GM19023 (cell line): ENCODE results near the gene PDXK.
A peak's percentile ranks its signal among the peaks of the same experiment; 100 is the strongest.

ENCODE experiments used
- ATAC-seq: cut with Tn5 transposase; IDR thresholded peaks from one replicate; pipeline ENCODE4 v1.9.1; 2021; ENCODE audit warnings: mild to moderate bottlenecking, moderate library complexity; ENCODE audit not compliant: unreplicated experiment

The PDXK gene

DNA sequence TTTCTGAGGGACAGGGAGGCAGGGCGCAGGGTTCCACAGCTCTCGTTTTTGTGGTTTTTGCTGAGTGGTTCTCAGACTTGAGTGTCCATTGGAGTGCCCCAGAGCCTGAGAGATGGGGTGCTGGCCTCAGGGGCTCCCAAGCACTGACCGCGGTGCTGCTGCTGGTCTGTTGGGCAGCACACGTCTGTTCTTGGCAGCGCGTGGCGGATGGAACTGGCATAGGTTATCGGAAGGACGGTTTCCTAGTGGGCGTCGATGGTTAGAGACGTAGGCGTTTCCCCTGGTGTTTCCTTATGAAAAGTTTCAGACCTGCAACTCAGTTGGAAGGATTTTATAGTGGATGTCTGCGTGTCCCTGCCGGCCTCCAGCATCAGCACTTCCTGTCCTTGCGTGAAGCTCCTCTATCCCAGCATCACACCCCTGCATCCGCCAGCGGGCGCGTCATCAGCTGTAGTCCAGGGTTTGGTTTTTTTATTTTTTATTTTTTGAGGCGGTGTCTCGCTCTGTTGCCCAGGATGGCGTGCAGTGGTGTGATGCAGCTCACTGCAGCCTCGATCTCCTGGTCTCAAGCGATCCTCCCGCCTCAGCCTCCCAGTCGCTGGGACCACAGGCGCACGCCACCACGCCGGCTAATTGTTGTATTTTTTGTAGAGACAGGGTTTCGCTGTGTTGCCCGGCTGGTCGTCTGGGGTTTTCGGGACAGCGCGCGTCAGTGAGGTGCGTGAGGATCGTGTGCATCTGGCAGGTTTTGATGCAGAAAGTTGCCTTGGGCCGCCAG is 82.3 kb downstream of the PDXK start:
- ATAC-seq = no peak

DNA sequence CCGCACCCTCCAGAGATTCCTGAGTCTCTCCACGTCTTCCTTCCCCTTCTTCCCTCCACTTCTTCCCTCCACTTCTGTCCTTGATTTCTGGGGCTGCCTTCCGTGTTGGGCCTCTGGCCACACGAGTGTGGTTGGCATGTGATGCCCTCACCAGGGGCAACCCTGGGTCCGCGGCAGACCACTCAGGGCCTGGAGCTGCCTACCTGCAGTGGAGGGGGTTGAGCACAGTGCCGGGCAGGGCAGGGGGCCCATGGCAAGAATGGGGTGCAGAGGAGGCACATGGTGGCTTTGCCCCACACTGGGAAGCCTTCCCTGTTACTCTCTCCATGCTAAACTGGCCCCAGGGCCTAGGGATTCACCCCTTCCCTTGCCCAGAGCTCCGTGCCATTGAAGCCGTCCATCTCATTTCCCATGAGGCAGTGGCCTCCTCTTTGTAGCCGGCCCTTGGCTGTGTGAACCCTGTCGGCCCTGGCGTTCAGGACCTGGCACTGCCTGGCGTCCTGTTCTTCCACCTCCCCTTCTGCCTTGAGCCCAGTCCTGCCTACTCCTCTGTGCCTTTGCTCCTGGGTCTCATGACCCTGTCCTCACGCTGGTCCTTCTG is 83.9 kb downstream of the PDXK start:
- no peak for ATAC-seq

DNA sequence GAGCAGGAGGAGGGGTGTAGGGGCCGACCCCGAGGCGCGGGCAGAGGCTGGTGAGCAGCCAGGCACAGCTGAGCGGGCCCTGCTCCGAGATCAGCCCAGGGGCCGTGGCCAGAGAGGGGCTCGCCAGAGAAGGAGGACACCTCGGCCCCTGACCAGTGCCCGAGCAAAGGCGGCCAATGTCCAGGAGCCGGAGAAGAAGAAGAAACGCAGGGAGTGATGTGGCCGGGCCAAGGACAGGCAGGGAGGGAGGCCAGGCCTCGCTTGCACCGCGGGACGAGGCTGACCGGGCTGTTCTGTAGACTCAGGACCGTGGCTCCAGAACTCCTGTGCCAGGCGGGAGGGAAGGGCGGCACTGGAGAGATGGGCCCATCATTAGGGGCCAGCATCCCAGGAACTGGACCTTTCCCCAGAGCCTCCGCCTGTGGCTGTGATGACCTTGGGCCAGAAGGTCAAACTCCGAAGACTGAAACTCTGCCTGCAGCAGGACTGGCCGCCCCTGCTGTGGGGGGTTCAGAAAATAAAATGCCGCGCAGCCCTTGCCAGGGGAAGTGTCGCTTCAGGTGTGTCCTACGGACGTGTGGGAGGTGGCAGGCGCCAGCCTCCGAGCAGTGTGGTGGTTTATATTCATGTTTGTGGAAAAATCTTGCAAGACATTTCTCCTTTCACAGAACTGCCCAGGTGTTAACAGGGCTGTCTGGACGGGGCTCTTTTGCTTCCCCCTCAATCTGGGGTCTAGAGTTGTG is 84.8 kb downstream of the PDXK start:
- no peak for ATAC-seq

DNA sequence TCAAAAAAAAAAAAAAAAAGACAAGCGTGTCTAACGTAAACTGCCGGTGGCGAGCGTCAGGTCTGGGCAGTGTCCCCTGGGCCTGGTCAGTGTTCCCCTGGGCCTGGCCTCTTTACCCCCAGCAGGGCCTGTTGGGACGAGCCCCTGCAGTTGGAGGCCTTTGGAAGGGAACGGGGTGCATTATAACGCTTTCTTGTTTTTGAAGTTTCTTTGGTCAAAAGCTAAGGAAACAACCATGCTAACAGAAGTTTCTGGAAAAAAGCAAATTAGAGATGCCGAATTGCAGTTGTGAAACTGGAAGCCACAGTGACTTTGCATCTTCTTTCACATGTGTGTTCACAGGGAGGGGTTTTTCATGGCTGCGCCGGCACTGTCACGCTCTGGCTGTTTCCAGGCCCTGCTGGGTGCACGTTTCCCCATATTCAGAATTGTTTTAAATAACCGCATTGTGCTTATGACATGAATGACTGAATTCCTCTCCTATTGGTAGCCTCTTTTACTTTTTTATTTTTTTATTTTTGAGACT is 86.4 kb downstream of the PDXK start:
- ATAC-seq = peak; percentile 72

DNA sequence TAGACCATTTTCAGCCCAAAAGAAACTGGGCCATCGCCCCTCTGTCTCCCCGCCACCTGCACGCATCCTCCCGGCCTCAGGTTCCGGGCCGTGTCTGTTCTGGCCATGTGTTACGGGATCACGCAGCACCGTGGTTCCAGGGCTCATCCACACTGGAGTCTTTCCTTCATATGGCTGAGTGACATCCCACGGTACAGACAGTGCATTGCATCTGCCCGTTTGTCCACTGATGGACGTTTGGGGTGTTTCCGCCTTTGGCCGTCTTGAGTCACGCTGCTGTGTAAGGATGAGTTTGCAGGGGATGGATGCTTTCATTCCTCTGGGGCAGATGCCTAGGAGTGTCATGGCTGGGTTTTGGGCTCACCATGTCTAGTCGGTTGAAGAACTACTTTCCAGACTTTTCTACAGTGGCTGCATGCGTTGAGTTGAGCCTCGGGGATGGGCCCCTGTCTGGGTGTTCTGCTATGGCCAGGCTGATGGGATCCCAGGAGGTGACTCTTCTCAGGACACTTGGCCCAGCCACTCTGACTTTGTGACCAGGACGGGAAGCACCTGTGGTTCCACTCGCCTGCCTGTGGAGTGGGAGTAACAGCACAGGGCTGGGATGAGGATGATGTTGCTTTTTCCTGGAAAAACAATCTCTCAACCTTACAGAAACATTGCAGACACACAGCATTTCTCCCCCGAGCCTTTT is 87.2 kb downstream of the PDXK start:
- no peak for ATAC-seq

DNA sequence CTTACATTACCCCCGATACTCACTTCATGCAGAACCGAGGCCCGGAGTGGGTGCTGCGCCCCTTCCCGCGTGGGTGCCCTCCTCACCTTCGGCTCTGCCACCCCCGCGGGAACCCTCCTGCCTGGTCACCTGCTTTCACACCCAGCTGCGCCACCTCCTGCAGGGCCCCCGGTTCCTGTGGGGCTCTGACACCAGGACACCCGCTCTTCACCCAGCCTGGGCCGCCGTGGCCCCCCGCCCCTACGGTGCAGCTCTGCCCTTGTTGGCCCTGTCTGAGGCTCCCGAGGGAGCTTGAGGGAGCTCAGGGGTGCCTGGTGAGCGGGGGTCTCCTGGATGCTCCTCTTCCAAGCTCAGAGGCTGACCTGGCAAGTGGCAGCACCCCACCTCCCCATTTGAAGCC is 89.4 kb downstream of the PDXK start:
- no peak for ATAC-seq

DNA sequence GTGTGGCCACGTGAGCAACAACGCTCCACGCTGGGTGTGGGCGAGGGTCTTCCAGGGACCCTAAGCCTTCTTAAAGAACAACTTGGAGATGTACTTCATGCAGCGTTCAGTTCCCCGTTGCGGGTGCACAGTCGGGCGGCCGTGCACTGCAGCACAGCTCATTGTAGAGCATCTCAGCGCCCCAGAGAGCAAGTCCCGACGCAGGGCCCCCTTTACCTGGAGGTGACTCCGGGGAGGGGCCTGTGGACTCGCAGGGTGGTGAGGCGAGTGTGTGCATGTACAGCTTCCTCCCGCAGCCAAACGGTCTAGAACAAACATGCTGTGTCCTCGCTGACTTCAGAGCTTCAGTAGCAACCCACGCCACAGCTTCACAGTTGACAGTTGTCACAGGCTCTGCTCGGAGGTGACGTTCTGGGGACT is 89.9 kb downstream of the PDXK start:
- no peak for ATAC-seq

DNA sequence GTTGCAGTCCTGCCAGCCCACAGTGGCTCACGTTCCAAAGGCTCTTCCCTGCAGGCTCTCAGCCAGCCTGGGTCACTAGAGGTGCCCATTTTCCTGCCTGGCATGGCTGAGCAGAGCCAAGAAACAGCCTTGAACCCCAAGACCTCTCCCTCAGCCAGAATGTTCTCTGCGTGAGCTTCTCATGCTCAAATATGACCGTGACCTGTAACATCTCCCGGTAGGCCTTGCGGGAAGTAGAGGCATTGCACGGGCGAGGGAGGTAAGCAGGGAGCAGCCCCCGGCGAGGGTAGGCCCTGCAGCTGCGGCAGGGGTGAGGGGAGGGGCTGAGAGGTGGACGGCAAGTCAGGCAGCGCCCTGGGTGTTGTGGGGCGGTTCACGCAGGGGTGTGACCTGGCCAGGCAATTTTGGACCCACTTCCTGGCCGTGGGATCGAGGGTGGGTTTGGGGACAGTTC is 90.4 kb downstream of the PDXK start:
- no peak for ATAC-seq

DNA sequence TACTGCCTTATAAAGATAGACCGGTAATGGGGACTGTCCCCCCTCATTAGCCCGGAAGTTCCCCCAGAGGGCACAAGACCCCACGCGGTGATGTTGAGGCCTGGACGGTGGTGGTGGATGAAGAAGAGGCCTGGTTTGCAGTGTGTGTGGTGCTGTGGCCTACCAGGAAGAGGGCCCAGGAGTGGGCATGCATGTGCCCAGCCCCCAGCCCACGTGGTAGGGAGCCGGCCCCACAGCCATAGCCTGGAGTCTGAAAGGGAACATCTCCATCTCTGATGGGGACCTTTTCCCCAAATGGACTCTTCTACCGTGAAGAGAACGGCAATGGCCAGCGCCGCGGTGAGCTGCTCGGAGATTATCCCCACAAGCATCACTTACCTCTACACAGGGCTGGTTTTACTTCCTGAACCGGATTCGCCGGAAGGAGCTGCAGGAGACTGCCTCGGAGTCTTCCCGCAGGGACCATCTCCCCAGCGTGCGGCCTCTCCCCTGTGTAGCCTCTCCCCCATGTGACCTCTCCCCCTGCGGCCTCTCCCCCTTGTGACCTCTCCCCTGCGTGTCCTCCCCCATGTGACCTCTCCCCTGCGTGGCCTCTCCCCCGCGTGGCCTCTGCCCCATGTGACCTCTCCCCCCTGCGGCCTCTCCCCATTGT is 91.0 kb downstream of the PDXK start:
- no peak for ATAC-seq

DNA sequence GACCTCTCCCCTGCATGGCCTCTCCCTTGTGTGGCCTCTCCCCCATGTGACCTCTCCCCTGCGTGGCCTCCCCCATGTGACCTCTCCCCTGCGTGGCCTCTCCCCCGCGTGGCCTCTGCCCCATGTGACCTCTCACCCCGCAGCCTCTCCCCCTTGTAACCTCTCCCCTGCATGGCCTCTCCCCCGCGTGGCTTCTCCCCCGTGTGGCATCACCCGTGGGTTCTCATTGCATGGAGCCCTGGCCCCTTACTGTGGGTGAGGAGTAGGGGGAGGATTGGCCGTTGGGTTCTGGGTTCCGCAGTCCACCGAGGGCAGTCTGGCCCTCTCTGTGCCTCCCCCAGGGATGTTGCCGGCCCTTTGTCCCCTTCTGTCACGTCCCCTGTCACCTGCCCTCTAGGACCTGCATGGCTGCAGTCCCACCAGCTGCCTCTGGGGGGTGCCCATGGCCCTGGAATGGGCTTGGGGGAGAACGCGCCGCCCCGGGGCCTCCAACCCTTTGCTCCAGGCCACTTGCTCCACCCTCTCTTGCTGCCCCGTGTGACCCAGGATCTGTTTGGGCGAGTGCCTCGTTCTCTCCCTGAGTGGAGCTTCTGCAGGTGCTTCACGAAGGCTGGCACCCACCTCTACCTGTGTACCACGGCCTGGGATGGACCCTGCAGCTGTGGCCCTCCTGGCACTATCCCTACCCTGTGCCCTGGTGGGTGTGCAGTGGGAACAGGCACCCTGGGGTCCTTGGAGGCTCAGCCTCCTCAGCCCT is 91.8 kb downstream of the PDXK start:
- no peak for ATAC-seq

DNA sequence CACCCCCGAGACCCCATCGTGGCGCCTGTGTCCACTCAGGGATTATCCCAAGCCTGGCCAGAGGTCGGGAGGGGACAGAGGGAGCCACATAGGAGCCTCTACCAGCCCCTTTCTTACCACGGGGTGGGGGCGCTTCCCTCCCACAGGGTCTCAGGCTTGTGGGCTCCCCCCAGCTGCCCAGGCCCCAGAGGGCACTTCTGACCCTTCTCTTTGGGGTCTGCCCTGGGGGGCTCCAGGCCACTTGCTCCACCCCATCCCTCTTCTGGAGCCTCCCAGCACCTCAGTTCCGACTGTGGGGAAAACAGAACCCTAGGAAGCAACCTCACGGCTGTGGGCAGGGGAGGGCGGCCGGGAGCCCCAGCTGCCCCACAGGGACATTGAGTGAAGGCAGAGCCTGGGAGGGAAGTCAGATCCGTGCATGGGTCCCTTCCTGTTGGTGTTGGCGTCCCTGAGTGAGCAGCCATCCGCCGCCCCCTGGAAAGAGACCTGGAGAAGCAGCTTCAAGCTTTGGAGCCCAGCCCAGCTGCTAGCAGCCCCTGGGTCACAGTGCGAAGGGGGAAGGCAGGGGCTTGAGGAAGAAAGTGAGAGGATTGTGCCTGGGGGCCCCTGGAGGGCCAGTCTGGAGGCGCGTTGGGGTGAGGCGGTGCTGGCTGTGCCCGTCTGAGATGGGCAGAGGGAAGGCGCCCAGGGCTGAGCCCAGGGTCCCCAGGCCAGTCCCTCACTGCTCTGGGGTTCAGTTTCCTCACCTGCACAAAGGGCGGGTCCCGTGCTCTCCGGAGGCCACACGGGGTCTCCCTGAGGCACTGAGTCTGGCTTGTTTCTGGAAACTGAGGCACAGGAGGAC is 92.6 kb downstream of the PDXK start:
- no peak for ATAC-seq
